Stimulated activated CD8-positive, alpha-beta memory T cell treated with anti-CD3 and anti-CD28 coated beads, Interleukin-4, amount 100 ng/mL, for 48 hours (primary cell): ENCODE results near the gene GCGR.

ENCODE experiments used
- DNase-seq: peaks from one replicate; pipeline ENCODE4 v3.0.0-alpha.2; 2020

The GCGR gene

DNA sequence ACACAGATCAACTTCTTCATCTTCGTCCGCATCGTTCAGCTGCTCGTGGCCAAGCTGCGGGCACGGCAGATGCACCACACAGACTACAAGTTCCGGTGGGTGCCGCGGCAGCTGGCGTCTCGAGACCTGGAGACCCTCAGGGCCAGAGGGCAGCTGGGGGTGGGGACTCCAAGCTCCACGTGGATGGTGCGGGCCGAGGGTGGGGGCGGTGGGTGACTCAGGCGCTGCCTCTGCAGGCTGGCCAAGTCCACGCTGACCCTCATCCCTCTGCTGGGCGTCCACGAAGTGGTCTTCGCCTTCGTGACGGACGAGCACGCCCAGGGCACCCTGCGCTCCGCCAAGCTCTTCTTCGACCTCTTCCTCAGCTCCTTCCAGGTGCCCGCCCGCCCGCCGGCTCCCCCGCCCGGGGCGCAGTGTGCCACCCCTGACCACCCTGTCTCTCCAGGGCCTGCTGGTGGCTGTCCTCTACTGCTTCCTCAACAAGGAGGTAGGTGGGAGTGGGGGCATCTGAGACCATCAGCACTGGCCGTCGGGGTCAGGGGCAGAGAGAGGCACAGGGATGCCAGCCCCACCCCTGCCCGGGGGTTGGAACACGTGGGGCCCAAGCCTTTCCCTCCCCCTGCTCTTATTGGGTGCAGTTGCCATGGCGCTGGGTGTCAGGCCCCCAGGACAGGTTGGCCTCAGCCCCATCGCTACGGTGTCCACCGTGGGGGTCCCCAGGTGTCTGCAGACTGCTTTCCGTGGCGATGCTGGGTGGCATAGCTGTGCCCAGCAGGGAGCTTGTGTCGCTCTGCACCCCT, 8.8 kb downstream of the GCGR start:
- no peak for DNase-seq

DNA sequence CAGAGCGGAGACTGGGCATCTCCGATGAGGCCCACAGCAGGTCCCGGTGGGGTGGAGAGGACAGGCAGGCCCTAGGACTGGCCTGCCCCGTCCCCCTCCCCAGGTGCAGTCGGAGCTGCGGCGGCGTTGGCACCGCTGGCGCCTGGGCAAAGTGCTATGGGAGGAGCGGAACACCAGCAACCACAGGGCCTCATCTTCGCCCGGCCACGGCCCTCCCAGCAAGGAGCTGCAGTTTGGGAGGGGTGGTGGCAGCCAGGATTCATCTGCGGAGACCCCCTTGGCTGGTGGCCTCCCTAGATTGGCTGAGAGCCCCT, 9.4 kb downstream of the GCGR start:
- DNase-seq, result no peak

DNA sequence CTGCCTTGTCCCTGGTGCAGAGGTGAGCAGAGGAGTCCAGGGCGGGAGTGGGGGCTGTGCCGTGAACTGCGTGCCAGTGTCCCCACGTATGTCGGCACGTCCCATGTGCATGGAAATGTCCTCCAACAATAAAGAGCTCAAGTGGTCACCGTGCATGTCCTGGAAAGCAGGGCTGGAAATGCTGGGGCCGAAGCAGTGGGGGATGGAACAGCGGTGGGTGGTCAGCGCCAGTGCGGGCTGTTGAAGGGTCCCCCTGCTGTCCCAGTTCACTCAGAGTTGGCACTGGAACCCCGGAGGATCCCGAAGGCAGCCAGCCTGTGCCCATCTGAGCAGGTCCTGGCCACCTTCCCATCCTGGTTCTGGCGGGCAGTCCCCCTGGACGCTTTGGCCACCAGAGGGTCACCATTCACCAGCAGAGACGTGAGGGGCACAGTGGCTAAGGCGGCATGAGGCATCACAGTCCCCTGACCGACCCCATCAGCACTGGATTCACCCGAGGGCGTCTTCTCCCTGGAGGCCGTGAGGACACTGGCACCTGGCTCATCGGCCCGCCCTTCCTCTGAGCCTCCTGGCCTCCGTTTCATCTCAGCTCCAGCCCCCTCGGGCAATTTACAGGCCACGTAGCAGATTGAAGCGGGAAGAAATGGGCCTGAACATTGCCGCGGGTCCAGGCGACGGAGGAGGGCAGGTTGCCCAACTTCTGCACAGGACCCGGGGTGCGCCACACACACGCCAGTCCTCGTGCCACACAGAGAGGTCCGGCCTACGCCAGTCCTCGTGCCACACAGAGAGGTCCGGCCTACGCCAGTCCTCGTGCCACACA, 10.1 kb downstream of the GCGR start:
- DNase-seq, result no peak

DNA sequence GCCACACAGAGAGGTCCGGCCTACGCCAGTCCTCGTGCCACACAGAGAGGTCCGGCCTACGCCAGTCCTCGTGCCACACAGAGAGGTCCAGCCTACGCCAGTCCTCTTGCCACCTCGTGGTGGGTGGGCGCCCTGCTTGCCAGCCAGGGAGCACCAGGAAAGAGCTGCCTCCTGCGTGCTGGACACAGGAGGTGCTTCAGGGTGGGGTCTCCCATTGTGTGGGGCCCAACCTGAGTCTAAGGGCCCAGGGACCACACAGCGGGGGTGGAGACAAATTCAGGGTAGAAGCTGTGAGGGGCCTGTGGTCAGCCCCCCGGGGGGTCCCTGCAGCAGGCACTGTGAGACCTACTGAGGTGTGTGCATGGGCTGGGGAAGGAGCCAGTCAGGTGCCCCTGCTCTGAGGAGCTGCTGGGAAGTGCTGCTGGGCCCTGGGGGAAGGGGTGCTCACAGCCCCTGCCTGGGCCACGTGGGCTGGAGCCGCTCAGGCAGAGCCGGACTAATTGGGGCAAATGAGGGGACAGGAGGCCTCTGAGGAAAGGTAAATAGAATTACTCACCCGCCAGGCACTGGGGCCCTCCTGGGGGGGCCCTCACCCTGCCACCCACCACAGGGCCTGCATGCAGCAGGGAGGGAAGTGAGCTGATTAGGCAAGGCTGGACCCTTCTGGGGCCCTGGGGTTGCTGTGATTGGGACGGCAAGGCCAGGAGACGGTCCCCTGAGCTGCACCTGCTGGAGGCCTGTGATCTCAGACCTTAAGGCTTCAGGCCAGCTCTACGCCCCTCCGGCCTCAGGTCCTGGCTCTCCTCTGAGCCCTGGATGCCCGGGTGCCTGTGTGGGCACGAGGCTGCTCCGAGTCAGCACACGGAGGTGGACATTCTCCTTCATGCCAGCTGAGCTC, 11.0 kb downstream of the GCGR start:
- no peak for DNase-seq

DNA sequence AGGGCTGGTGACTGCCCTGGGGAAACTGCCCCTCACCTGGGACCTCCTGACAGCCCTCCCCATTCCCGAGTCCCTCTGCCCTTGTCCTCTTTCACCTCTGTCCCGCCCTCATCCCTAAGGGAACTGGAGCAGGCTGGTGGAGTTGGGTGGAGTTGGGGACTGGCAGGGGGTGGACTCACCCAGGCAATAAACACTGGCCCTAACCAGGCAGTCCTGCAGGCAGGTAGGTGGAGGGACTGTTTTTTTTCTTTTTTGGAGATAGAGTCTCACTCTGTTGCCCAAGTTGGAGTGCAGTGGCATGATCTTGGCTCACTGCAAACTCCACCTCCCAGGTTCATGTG, 11.7 kb downstream of the GCGR start:
- DNase-seq, result no peak

DNA sequence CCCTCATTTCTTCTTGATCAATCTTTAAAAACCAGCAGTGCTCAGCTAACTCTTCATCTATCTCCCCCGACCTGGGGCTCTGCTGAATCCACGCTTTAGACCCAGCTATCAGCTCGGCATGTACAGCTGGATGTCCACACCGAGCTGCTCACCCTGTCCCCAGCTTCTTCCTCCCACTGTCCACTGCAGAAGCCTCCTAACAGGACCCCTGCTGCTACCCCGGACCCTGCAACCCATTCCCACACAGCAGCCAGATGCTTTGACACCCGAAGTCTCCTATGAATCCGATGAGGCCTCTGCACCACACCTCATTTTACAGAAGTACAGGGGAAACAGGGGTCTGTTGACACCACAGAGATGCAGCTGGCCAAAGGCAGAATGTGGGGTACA, 13.8 kb downstream of the GCGR start:
- DNase-seq, result no peak

DNA sequence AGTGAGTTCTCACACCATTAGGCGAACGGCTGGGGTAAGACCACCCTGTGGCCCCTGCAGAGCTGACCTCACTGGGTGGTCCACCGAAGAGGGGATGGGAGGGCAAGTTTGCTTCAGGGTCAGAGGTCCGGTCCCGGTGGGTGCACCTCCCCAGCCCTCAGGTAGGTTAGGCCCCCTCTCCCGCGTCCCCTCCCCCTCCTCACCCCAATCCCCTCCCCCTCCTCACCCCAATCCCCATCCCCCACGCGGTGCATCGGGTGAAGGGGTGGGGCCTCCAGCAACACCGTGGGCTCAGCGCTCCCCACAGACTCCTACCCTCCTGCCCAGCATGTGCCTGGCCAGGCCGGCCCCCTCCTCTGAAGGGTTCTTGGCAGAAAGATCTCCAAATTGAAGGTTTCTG, 15.8 kb downstream of the GCGR start:
- DNase-seq, result no peak

DNA sequence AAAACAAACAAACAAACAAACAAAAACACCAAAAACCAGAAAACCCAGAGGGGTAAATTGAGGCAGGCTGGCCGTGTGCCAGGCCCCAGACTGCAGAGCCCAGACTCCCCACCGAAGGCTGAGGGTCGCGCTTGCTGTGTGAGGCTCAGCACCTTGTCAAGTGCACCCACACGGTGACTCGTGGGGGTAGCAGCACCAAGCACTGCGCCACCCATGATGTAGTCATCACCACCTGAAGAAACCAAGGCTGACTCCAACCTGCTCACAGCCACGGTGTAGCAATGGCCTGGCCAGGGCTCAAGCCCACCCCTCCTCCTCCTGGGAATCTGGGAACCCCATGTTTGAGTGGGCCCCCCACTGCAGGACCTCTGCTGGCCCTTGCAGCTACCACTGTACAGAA, 17.2 kb downstream of the GCGR start:
- DNase-seq, result no peak

DNA sequence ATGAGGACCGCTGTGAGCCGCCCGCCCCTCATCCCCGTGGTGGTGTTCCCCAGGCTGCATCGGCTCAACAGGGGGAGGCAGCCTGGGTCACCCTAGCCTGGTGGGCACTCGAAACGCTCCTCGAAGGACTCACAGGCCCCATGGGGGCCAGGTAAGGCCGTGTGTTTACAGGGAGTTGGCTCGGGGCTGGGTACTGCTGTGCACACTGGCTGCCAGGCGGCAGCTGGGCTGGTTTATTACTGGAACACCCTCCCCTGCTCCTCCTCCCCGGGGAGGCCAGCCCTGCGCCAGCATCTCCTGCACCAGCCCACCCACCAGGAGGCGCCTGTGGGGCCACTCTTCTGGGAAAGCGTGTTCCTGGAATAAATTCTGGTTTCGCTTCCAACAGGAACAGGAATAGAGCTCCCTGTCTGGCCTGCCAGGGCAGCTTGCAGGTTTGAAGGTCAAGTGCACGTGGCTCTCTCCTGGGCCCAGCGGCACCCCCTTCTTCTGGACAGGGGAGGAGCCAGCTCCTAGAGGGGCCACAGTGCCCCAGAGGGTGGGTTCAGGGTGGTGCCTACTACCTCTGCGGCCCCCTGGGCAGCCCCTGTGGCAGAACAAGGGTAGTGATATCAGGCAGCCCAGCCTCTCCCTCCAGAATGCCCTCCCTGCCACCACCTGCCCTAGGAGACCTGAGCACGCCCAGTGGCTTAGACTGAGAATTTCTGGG, 17.8 kb downstream of the GCGR start:
- DNase-seq, result peak; percentile 50

DNA sequence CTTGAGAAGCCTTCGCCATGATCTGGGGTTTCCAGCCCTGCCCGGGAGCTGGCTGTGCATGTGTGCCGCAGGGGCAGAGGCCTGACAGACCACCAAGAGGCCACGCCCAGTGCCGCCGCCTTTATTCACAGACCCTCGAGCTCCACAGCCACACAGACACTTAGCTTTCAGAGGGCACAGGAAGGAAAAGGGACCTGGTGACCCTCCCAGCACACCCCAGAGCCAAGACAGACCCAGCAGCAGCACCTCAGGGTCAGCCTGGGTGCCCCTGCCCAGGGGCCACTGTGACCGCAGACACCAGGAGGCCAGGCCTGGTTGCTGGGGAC, 18.3 kb downstream of the GCGR start:
- DNase-seq, result no peak

DNA sequence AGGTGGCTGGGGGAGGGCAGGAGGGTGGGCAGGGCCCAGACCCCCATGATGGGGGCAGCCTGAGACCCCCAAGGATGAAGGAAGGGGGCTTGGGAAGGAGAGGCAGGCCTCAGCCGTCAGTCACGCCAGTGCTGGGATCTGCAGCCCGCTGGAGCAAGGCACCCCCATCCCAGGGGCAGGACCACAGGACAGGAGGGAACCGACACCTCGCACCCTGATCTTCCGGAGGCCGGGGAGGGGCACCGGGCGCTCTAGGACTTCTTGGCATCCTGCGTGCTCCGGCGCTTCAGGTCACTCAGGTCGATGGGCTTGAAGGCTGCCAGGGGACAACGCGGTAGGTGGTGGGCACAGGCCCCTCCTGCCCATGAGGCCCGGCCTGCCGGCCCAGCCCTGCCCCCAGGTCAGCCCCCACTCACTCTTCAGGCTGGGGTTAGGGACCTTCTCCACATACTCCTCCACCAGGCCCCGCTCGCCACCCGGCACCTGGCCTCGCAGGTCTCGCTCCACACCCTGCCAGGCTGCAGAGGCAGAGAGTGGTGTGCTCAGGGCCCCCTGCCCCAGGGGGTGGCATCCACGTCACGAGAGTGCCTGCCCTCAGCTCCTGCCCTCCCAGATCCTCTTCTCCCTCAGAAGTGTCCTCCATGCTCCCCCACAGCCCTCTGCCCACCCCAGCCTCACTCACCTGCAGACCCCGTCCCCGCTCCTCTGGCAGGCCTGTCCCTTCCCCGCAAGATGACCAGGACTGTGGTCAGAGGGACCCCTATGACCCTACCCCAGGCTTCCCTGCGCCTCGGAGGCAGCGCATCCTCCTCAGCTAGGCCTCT, 19.3 kb downstream of the GCGR start:
- no peak for DNase-seq

DNA sequence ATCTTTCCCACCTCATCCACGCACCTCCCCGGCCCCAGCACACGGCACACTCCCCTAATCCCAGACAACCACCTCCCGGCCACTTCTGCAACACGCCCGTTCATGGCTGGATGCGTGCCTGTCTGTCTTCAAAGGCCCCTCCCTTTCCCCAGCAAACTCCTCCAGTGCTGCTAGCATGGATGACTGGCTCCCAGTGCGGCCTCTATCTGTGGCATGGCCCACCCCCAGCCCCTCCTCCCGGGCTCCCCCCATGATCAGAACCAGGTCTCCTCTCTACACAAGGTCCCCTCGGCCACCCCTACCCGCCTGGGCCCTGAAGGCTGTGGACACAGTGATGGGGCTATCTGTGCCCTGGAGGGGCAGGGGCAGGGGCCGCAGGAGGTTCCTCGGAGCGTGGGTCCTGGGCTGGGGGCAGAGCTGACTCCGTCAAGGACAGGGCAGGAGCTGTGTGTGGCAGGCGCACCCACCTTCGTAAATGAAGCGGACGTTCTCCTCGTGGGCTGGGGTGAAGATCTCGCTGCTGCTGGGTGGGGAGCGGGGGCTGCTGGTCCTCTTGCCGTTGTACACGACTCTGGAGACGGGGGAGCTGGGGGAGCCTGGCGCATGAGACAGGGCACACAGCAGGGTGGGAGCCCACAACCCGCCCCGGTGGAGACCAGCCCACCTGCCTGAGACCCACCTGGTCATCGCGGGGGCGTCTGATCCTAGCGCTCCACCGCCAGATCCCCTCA, 20.0 kb downstream of the GCGR start:
- DNase-seq, result no peak

DNA sequence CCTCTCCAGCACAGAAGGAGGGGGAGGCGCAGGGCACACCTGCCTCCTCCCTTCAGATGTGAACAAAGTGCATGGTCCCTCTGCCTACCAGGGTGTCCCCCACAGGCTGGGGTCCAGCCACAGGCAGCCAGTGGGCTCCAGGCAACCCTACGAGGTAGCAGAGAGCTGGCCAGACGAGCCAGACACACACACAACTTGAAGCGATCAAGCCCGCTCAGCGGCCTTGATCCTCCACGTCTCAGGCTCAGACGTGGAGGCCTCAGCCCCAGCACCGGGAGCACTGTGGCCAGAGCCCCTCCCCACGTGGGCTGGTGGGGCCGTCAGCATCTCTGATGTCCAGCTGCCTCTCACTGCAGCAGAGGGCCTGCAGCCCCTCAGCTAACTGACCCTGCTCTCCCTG, 20.6 kb downstream of the GCGR start:
- DNase-seq, result no peak

DNA sequence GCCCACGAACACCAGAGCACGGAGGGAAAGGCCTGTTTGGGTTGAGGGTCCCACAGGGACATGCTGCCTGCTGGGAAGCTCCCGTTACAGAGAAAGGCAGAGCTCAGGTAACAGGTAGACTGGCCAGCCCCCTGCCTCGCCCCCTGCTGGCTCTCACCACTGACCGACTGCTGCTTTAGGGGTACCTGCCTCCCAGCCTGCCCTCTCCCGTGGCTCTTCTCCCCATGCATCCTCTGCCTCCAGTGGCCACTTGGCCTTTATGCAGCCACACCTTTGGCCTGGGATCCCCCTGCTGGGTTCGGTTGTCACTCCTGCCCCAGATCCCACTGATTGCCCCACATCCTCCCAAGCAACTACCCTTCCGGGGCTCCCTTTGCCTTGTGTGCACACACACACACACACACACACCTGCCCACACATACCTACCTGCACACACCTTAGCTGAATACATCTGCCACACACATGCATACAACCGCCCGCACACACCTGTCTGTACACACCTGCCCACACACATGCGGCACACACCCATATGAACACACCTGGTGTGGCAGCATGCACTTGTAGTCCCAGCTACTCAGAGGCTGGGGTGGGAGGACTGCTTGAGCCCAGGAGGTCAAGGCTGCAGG, 22.0 kb downstream of the GCGR start:
- DNase-seq, result no peak

DNA sequence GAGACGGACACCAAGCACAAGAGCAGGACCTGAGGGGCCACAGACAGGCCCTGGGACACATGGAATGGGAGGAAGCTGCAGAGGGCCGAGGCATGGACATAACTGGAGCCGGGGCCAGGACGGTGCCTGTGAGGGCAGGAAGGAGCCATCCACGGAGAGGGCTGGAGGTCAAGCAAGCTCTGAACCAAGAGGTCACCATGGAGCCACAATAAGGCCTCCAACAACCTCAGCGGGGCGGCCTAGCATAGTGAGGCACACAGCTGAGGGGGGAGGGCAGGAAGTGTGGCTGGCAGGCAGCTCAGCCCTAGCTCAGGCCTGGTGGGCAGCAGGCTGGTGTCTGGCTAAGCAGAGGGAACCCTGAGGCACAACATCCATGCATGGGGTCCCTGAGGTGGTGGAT, 24.7 kb downstream of the GCGR start:
- DNase-seq, result no peak

DNA sequence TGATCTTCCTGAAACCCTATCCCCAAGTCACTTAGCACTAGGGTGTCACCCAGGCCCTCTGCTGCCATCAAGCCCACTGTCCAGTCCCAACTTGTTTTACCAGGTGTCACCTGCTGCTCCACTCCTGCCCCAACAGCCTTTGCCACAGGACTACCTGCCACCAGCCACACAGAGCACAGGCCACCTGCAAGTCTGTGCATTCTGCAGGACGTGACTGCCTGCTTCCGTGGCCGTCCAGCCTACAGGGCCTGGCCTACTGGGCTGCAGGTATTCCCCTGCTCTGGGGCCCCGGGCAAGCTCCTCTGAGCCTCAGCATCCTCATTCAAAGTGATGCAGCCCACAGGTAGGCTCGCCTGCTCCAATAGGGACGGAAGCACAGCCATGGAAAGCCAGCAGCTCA, 25.9 kb downstream of the GCGR start:
- DNase-seq, result no peak

DNA sequence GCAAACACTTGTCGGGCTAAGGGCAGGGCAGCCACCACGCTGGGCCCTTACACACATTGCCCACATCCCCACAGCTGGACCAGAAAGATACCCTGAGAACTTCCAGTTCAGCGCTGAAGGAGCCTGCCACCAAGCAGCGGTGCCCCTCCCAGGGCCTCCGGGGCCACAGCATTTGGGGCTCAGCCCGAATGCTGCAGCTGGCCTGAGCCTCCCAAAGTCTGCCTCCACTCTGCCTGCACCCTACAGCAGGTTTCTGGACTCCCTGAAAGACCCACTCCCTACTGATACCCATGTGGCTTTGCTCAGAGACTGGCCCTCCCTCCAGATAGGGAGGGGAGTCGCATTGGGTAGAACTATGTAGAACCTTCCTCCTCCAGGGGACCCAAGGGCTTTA, 27.6 kb downstream of the GCGR start:
- DNase-seq, result peak; percentile 41

DNA sequence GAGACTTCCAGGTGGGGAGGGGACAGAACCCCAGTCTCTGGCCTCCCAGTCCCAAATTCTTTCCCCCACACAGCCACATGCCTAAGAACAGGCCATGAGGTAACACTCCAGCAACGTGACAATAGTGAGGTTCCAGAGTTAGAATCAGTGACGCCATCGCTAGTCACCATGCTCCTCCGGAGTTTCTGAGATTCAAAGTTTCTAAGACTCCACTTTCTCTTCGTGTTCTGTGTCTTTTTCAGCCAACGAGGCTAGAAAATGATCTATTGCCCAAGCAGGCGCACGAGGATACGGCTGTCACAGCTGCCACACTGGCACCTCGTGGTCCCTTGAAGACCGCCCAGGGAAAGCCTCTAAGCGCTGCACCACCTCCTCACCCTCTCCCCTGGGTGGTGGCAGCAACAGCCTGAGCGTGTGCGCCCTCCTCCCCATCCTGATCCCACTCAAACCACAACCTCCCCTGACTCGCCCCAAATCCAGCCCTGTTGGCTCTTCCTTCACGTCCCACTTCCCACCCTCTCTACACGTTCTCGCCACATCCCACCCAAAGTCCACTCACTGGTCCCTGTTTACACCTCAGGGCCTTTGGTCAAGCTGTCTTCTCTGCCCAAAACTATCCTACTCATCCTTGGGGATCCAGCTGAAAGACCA, 28.1 kb downstream of the GCGR start:
- DNase-seq, result peak; percentile 69

DNA sequence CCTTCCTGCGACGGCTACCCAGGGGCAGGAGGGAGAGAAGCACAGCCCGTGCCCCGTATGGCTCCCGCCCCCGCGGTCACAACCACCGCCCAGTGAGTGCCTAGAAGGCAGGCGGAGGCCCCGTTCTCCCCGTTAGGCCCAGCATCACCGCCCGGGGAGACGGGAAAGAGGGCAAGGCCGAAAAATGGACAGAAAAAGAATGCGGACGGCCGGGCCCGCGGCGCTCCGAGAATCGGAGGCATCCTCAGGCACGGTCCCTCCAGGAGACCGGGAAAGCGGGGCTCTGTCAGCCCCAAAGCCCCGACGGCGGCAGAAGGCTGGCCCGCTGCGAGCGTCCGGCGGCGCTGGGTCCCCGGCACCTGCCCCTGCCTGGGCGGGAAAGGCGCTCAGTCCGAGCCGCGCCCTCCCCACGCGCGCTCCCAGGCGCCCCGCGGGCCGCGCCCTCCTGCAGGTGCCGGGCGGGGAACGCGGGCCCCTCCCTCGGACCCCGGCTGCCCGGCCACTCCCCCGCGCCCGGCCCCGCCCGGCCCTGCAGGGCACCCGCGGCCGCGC, 28.7 kb downstream of the GCGR start:
- DNase-seq, result peak; percentile 69
